GM19351 (cell line): Measurements from ENCODE around the gene PLAC8L1.

Experiments
- ATAC-seq: cut with Tn5 transposase; IDR thresholded peaks from one replicate; pipeline ENCODE4 v1.9.1; 2021; ENCODE audit warnings: mild to moderate bottlenecking, moderate library complexity; ENCODE audit not compliant: unreplicated experiment

The PLAC8L1 gene

GRCh38 chr5:146047396-146047795, 58.0 kb downstream of the PLAC8L1 start:
- ATAC-seq = no peak

GRCh38 chr5:146043722-146044121, 61.7 kb downstream of the PLAC8L1 start:
- no peak for ATAC-seq

- no peak for ATAC-seq
Observed at GRCh38 chr5:146042628-146043279, 62.6 kb downstream of the PLAC8L1 start.

DNA sequence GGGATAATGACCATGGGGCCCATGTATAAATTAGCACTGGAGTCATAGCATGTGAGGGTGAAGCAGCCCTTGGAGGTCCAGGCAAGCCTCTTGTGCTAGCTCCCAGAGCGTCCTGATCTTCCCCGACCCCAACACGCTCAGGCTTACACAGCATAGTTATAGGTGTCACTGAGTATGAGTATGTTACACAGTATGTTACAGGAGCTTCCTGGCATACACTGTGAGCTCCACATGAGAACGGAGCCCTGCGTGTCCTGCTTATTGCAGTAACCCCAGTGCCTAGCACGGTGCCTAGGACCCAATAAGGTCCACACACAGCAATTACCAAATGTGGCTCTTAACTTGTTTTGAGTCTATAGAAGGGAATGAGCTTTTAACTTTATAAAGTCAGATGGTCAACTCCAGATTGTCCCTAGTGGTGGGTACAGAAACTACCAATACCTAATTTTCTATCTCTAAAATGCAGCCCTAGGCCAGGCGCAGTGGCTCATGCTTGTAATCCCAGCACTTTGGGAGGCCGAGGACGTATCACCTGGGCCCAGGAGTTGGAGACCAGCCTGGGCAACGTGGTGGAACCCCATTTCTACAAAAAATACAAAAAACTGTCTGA, 64.1 kb downstream of the PLAC8L1 start:
- ATAC-seq = peak; percentile 95

GRCh38 chr5:146040527-146040926, 64.8 kb downstream of the PLAC8L1 start:
- no peak for ATAC-seq

DNA sequence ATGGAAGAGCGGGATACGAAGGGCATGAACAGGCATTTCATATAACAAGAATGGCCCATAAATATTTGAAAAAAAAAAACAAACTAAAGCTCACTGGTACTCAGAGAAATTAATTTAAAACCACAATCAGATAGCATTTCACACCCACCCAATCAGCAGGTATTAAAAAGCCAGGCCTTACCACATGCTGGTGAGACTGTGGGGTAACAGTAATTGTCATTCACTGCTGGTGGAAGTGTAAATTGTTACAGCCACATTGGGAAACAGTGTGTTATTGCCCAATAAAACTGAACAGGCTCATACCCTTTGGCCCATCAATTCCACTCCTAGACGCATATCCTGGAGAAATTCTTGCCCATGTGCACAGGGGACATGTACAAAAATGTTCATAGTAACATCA, 66.0 kb downstream of the PLAC8L1 start:
- ATAC-seq = no peak

- no peak for ATAC-seq
Observed at GRCh38 chr5:146034605-146035004, 70.8 kb downstream of the PLAC8L1 start.
